HEK293 (cell line): Measurements from ENCODE around the gene GMDS.

ENCODE experiments used
- CTCF ChIA-PET: fragments of 350-600 bp; formaldehyde crosslinking; extraction: SDS; loops from one replicate; lab custom pipeline; 2021; ENCODE audit warnings: antibody characterized with exemption; lab: Yijun Ruan, JAX
- POLR2A ChIA-PET: fragments of 300-600 bp; formaldehyde crosslinking; extraction: SDS; loops from one replicate; lab custom pipeline; 2020; ENCODE audit warnings: antibody characterized with exemption, inconsistent platforms; lab: Yijun Ruan, JAX
- H3K27ac ChIP-seq: fragments of 200-500 bp; sonication (Bioruptor generic); 2 replicates; pipeline ENCODE4 v1.5.1; 2014; ENCODE audit warnings: low read depth, low read length, control low read depth, inconsistent platforms; ENCODE audit errors: extremely low read depth
- H3K36me3 ChIP-seq, 2 experiments: fragments of 200-500 bp in 1 of 2; sonication (Bioruptor generic) in 1 of 2; 1 replicate in 1 of 2; 2 replicates in 1 of 2; pipeline ENCODE4 v1.5.1; 2014 to 2017; ENCODE audit warnings: inconsistent platforms in 2 of 2, low read length in 2 of 2; ENCODE audit not compliant: control insufficient read depth in 2 of 2, insufficient read depth in 1 of 2
- H3K4me1 ChIP-seq: fragments of 200-500 bp; sonication (Bioruptor generic); 2 replicates; pipeline ENCODE4 v1.5.1; 2014; ENCODE audit warnings: mild to moderate bottlenecking, low read length, inconsistent platforms; ENCODE audit not compliant: control insufficient read depth, insufficient read depth
- H3K4me3 ChIP-seq: 2 replicates; pipeline ENCODE4 v1.5.1; 2011; ENCODE audit warnings: low read depth, mild to moderate bottlenecking, control low read depth, low read length, moderate library complexity
- H3K9me3 ChIP-seq: fragments of 200-500 bp; sonication (Bioruptor generic); 2 replicates; pipeline ENCODE4 v1.5.1; 2014; ENCODE audit warnings: low read depth, low read length, inconsistent platforms; ENCODE audit not compliant: control insufficient read depth, insufficient read depth
- IKZF3 ChIP-seq: fragments of 450-650 bp; IDR thresholded peaks from 2 replicates; pipeline ENCODE4 v1.5.0; 2018; ENCODE audit warnings: missing biosample characterization, mild to moderate bottlenecking, missing genetic modification characterization, moderate library complexity
- MYNN ChIP-seq: fragments of 450-650 bp; formaldehyde crosslinking; IDR thresholded peaks from 2 replicates; pipeline ENCODE4 v1.5.1; 2016; ENCODE audit warnings: missing biosample characterization, missing genetic modification characterization, borderline replicate concordance
- PRDM2 ChIP-seq: fragments of 450-650 bp; formaldehyde crosslinking; IDR thresholded peaks from 2 replicates; pipeline ENCODE4 v1.5.1; 2016; ENCODE audit warnings: missing biosample characterization, missing genetic modification characterization, borderline replicate concordance
- REST ChIP-seq: fragments of 450-650 bp; formaldehyde crosslinking; IDR thresholded peaks from 2 replicates; pipeline ENCODE4 v1.5.1; 2016; ENCODE audit warnings: missing biosample characterization, missing genetic modification characterization
- ZBTB6 ChIP-seq: fragments of 450-650 bp; formaldehyde crosslinking; IDR thresholded peaks from 2 replicates; pipeline ENCODE4 v1.5.1; 2017; ENCODE audit warnings: missing biosample characterization, missing genetic modification characterization
- ZFP69B ChIP-seq: fragments of 450-650 bp; formaldehyde crosslinking; IDR thresholded peaks from 2 replicates; pipeline ENCODE4 v1.5.1; 2016; ENCODE audit warnings: missing biosample characterization, missing genetic modification characterization
- ZNF138 ChIP-seq: fragments of 450-650 bp; formaldehyde crosslinking; IDR thresholded peaks from 2 replicates; pipeline ENCODE4 v1.5.1; 2016; ENCODE audit warnings: missing biosample characterization, missing genetic modification characterization, borderline replicate concordance
- ZNF146 ChIP-seq: fragments of 450-650 bp; formaldehyde crosslinking; IDR thresholded peaks from 2 replicates; pipeline ENCODE4 v1.5.1; 2016; ENCODE audit warnings: missing biosample characterization, missing genetic modification characterization
- ZNF202 ChIP-seq: fragments of 450-650 bp; formaldehyde crosslinking; IDR thresholded peaks from 2 replicates; pipeline ENCODE4 v1.5.1; 2016; ENCODE audit warnings: missing biosample characterization, missing genetic modification characterization, borderline replicate concordance
- ZNF629 ChIP-seq: fragments of 450-650 bp; formaldehyde crosslinking; IDR thresholded peaks from 2 replicates; pipeline ENCODE4 v1.5.1; 2017; ENCODE audit warnings: missing biosample characterization, missing genetic modification characterization
- ZNF660 ChIP-seq: fragments of 450-650 bp; IDR thresholded peaks from 2 replicates; pipeline ENCODE4 v1.5.1; 2018; ENCODE audit warnings: missing biosample characterization, mild to moderate bottlenecking, missing genetic modification characterization
- ZNF670 ChIP-seq: fragments of 450-650 bp; formaldehyde crosslinking; IDR thresholded peaks from 2 replicates; pipeline ENCODE4 v1.5.1; 2016; ENCODE audit warnings: missing biosample characterization, missing genetic modification characterization, low read depth
- ZNF747 ChIP-seq: fragments of 450-650 bp; formaldehyde crosslinking; IDR thresholded peaks from 2 replicates; pipeline ENCODE4 v1.5.1; 2016; ENCODE audit warnings: missing biosample characterization, missing genetic modification characterization
- ZNF768 ChIP-seq: fragments of 450-650 bp; formaldehyde crosslinking; IDR thresholded peaks from 2 replicates; pipeline ENCODE4 v1.5.1; 2018; ENCODE audit warnings: missing biosample characterization, mild to moderate bottlenecking, missing genetic modification characterization
- ZNF837 ChIP-seq: fragments of 450-650 bp; formaldehyde crosslinking; IDR thresholded peaks from 2 replicates; pipeline ENCODE4 v1.5.1; 2016; ENCODE audit warnings: missing biosample characterization, missing genetic modification characterization
- TF ChIP-seq, protein P1 (sequence below): fragments of 450-650 bp; formaldehyde crosslinking; IDR thresholded peaks from 2 replicates; pipeline ENCODE4 v1.5.1; 2016; ENCODE audit warnings: missing biosample characterization, missing genetic modification characterization
- TF ChIP-seq, protein P2 (sequence below): fragments of 450-650 bp; formaldehyde crosslinking; IDR thresholded peaks from 2 replicates; pipeline ENCODE4 v1.5.1; 2016; ENCODE audit warnings: missing biosample characterization, missing genetic modification characterization
- TF ChIP-seq, protein P3 (sequence below): fragments of 450-650 bp; formaldehyde crosslinking; IDR thresholded peaks from 2 replicates; pipeline ENCODE4 v1.5.1; 2016; ENCODE audit warnings: missing biosample characterization, missing genetic modification characterization

Gene GMDS

GRCh38 chr6:1662534-1662933 is 582.9 kb downstream of the GMDS start (continued):
- TF ChIP-seq, protein P1, sequence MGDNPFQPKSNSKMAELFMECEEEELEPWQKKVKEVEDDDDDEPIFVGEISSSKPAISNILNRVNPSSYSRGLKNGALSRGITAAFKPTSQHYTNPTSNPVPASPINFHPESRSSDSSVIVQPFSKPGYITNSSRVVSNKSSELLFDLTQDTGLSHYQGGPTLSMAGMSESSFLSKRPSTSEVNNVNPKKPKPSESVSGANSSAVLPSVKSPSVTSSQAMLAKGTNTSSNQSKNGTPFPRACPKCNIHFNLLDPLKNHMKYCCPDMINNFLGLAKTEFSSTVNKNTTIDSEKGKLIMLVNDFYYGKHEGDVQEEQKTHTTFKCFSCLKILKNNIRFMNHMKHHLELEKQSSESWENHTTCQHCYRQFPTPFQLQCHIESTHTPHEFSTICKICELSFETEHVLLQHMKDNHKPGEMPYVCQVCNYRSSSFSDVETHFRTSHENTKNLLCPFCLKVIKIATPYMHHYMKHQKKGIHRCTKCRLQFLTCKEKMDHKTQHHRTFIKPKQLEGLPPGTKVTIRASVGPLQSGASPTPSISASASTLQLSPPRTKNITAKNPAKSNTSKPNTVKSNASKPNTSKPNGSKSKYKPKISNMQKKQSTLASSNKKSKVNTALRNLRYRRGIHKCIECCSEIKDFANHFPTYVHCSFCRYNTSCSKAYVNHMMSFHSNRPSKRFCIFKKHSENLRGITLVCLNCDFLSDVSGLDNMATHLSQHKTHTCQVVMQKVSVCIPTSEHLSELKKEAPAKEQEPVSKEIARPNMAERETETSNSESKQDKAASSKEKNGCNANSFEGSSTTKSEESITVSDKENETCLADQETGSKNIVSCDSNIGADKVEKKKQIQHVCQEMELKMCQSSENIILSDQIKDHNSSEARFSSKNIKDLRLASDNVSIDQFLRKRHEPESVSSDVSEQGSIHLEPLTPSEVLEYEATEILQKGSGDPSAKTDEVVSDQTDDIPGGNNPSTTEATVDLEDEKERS (tag by site-specific recombination), result no peak
- TF ChIP-seq ZNF146 (tag by site-specific recombination) (no peak), ZNF670 (tag by site-specific recombination) (no peak), ZNF629 (no peak), ZNF837 (tag by site-specific recombination) (no peak), MYNN (no peak), ZNF747 (tag by site-specific recombination) (no peak), ZFP69B (tag by site-specific recombination) (no peak), ZNF660 (tag by site-specific recombination) (no peak), PRDM2 (tag by site-specific recombination) (no peak)

DNA sequence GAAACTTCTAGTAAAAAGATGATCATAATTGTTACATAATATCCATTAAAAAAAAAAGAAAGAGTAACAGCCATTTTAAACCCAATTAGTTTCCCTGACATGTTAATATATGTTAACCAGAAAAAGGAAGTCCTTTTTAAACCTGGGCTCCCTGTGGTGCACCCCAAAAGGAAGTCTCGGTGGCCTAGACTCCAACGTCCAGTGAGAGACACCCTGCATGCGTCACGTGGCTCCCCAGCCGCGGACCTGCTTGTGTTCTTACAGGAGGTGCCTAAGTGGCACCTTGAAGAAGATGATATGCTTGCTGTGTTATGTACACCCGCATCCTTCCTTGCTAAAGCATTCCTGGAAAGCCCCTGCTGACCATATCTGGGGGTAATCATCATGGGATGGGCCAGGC is 585.6 kb downstream of the GMDS start:
- H3K36me3 ChIP-seq, result no peaks in the 10 kb centered on the region
- no peak overlapping the region for H3K4me3 ChIP-seq
- no peak overlapping the region for H3K27ac ChIP-seq
- H3K9me3 ChIP-seq, result no peaks in the 10 kb centered on the region
- POLR2A ChIA-PET, result interaction anchor here (0.6 kb wide), 1 partner anchor 1442 kb away, joined by 4 read pairs; no protein-coding TSS in a partner anchor
- H3K4me1 ChIP-seq, result 0 out of 2 replicates have a peak, but pooled peaks cover 5% of the 10 kb centered on the region
- CTCF ChIA-PET, result no interaction called here
- TF ChIP-seq REST (tag by site-specific recombination) (no peak), ZNF138 (tag by site-specific recombination) (no peak), ZNF202 (tag by site-specific recombination) (no peak), ZNF768 (tag by site-specific recombination) (no peak), ZBTB6 (tag by site-specific recombination) (no peak), IKZF3 (tag by site-specific recombination) (no peak)
- TF ChIP-seq, protein P2, sequence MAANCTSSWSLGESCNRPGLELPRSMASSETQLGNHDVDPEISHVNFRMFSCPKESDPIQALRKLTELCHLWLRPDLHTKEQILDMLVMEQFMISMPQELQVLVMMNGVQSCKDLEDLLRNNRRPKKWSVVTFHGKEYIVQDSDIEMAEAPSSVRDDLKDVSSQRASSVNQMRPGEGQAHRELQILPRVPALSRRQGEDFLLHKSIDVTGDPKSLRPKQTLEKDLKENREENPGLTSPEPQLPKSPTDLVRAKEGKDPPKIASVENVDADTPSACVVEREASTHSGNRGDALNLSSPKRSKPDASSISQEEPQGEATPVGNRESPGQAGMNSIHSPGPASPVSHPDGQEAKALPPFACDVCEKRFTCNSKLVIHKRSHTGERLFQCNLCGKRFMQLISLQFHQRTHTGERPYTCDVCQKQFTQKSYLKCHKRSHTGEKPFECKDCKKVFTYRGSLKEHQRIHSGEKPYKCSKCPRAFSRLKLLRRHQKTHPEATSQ (tag by site-specific recombination), result no peak
- TF ChIP-seq, protein P3, sequence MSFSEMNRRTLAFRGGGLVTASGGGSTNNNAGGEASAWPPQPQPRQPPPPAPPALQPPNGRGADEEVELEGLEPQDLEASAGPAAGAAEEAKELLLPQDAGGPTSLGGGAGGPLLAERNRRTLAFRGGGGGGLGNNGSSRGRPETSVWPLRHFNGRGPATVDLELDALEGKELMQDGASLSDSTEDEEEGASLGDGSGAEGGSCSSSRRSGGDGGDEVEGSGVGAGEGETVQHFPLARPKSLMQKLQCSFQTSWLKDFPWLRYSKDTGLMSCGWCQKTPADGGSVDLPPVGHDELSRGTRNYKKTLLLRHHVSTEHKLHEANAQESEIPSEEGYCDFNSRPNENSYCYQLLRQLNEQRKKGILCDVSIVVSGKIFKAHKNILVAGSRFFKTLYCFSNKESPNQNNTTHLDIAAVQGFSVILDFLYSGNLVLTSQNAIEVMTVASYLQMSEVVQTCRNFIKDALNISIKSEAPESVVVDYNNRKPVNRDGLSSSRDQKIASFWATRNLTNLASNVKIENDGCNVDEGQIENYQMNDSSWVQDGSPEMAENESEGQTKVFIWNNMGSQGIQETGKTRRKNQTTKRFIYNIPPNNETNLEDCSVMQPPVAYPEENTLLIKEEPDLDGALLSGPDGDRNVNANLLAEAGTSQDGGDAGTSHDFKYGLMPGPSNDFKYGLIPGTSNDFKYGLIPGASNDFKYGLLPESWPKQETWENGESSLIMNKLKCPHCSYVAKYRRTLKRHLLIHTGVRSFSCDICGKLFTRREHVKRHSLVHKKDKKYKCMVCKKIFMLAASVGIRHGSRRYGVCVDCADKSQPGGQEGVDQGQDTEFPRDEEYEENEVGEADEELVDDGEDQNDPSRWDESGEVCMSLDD, result no peak
- TF ChIP-seq, all 188 proteins: peak for 0
